GM20000 (cell line): ENCODE results near the gene OS9.

Experiments
- DNase-seq: peaks from one replicate; pipeline ENCODE4 v3.0.0; 2012; ENCODE audit warnings: low spot score
- TF ChIP-seq, protein P1 (sequence below): IDR thresholded peaks from 2 replicates; pipeline ENCODE4 v1.5.1; 2012; ENCODE audit warnings: mild to moderate bottlenecking, control low read depth; ENCODE audit errors: extremely low read depth, missing control alignments

Gene OS9

GRCh38 chr12:57751788-57752667 is 58.1 kb downstream of the OS9 start, which contains the start of gene CDK4:
CDK4 (minus strand) TSS chr12:57752310; CDS start chr12:57751717, 593 bp downstream.
- TF ChIP-seq, protein P1, sequence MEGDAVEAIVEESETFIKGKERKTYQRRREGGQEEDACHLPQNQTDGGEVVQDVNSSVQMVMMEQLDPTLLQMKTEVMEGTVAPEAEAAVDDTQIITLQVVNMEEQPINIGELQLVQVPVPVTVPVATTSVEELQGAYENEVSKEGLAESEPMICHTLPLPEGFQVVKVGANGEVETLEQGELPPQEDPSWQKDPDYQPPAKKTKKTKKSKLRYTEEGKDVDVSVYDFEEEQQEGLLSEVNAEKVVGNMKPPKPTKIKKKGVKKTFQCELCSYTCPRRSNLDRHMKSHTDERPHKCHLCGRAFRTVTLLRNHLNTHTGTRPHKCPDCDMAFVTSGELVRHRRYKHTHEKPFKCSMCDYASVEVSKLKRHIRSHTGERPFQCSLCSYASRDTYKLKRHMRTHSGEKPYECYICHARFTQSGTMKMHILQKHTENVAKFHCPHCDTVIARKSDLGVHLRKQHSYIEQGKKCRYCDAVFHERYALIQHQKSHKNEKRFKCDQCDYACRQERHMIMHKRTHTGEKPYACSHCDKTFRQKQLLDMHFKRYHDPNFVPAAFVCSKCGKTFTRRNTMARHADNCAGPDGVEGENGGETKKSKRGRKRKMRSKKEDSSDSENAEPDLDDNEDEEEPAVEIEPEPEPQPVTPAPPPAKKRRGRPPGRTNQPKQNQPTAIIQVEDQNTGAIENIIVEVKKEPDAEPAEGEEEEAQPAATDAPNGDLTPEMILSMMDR = no peak
- DNase-seq = peak; percentile 96

- DNase-seq = no peak
- TF ChIP-seq, protein P1 = no peak
Measured at GRCh38 chr12:57752668-57753000, 58.7 kb downstream of the OS9 start.

DNA sequence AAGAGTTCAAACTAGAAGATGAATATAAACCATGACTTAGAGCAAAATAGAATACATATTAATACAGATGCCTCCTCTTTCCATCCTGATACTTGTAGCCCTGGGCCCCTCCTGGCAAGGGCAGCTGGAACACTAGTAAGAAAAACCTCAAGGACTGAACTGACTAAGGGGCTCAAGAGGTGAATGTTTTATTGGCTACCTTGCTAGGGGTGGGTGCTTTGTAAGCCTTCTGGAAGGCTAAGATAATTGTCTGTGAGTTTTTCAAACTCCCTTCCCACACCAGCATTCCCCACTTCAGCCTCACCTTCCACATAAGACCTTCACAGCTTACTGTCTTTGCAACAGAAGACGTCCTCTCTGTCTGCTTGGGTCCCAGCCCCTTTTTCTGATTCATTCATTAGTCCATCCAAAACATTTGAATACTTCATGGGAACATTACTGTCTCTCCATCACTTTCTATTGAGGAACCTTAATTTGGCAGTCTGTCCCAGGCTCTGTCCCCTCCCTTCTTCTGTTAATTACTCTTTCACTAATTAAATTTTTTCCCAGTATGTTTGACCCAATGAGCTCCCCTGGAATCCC is 59.9 kb downstream of the OS9 start:
- TF ChIP-seq, protein P1 = no peak
- no peak for DNase-seq

DNA sequence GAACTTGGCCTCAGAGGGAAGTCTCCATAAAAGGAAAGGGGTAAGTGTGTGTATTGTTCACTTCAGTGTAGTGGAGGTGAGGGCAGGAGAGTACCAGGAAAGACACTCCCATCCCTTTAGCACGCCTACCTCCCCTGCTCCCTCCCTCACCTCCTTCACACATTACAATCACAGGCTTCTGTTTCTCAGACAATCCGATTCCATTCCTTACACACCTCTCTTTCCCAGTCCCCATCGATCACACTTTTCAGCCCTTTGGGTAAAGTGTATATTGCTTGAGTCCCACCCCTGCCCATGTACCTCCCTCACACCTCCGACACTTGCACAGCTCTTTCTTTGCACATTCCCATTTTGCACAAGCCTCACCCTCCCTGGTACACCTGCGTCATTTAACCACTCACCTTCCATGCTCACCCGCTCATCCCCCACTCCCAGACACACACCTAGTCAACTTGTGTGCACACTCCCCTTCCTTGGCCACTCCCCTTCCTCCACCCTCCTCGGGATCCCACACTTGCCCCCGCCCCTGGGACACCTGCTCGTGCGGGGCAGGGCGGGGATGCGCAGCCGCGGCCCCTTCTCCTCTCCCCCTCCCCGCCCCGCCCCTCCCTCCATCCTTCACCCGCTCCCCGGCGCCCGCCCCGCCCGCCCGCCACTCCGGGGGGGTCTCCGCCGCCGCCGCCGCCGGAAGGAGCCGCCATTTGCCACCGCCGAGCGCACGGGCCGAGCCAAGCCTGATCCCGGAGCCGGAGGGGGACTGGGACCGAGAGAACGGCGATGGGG is 60.7 kb downstream of the OS9 start, which contains the start of gene MARCHF9:
Gene MARCHF9 (plus strand): TSS at position 693 of the 783 bp plus-strand sequence. CDS start 426 bp downstream, outside the sequence.
- TF ChIP-seq, protein P1 = no peak
- DNase-seq = peak; percentile 93

GRCh38 chr12:57755194-57755453 is 61.2 kb downstream of the OS9 start:
- TF ChIP-seq, protein P1 = no peak
- no peak for DNase-seq

DNA sequence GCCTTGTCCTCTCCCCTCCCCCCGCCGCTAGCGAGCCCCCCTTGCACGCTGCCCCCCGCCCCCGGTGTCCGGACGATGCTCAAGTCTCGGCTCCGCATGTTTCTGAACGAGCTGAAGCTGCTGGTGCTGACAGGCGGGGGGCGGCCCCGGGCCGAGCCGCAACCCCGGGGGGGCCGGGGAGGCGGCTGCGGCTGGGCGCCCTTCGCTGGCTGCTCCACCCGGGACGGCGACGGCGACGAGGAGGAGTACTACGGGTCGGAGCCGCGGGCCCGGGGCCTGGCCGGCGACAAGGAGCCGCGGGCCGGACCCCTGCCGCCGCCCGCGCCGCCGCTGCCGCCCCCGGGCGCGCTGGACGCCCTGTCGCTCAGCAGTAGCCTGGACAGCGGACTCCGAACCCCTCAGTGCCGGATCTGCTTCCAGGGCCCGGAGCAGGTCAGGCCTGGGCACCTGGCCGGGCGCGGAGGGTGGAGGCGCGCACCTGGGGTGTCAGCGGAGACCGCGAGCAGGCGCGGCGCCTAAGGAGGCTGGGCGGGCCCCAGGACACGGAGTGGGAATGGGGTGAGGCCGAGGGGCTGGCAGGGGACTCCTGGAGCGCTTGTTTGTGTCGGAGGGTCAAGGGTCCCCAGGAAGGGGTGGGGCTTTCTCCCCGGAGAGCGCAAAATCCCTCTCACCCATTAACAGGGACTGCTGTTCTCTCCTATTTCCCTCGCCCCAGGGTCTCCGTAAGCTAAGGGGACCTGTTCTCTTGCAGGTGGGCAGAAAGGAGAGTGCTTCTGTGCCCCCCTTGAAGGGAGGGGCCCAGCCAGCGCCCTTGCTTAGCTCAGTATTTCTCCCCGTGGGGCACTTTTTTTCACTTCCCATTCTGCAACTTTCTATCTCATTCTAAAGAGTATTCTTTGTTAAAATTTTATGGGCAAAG is 61.8 kb downstream of the OS9 start:
- TF ChIP-seq, protein P1 = no peak
- peak; percentile 69 for DNase-seq
